Measurements from ENCODE around the gene AFF3. TPM values are rescaled to one million over a fixed set of nuclear protein-coding genes. Genes with fewer than 3 reads are reported as not detected.

AFF3 gene
- total and polyA plus RNA-seq, 2 of the 8 experiments (the other 6 are each of a cell fraction or from before 2014, with no cell fraction given): 0.27 to 3.0 TPM

GRCh38 chr2:99672766-99673350 lies 469.5 kb downstream of the AFF3 start:
- no peaks in the 10 kb centered on the region for H4K20me1 ChIP-seq (replicated peaks in 1 of 2; ENCODE audit: control insufficient read depth in 1 of 2, insufficient read depth in 2 of 2, low read length in 2 of 2)
- no peak overlapping the region for H2AFZ ChIP-seq (ENCODE audit: low read length)
- H3K23ac ChIP-seq (ENCODE audit: insufficient read length): no peak overlapping the region
- no peak overlapping the region for H2AK5ac ChIP-seq (ENCODE audit: low read depth, low read length)
- no peak for DNase-seq (ENCODE audit: low read depth in 1 of 2, low spot score in 2 of 2)
- H3K4me1 ChIP-seq (replicated peaks in 1 of 4; ENCODE audit: control insufficient read depth in 3 of 4, insufficient read depth in 4 of 4, low read length in 3 of 4): no peaks in the 10 kb centered on the region
- H3K23me2 ChIP-seq (ENCODE audit: low read depth, low read length): no peaks in the 10 kb centered on the region
- H3K27ac ChIP-seq (ENCODE audit: low read depth, low read length): no peak overlapping the region
- no peaks in the 10 kb centered on the region for H3K36me3 ChIP-seq (ENCODE audit: control insufficient read depth in 2 of 4, insufficient read depth in 4 of 4, low read length in 3 of 4)
- no peak overlapping the region for H4K5ac ChIP-seq (ENCODE audit: insufficient read length, low read depth, low read length)
- no peak overlapping the region for H4K8ac ChIP-seq (ENCODE audit: extremely low read depth, insufficient read depth, low read length)
- H3K27me3 ChIP-seq (replicated peaks in 1 of 4; ENCODE audit: control insufficient read depth in 3 of 4, extremely low read depth in 1 of 4, insufficient read depth in 3 of 4, low read length in 3 of 4): no peaks in the 10 kb centered on the region; a peak in 1 of 7 replicates
- no peak overlapping the region for H2BK12ac ChIP-seq (ENCODE audit: low read depth, low read length)
- no peak overlapping the region for H3K18ac ChIP-seq (ENCODE audit: extremely low read depth, low read length)
- H2BK20ac ChIP-seq (ENCODE audit: low read length): no peak overlapping the region
- H3K4me3 ChIP-seq (ENCODE audit: extremely low read depth in 1 of 4, insufficient read depth in 2 of 4, low read depth in 3 of 4, low read length in 4 of 4): no peak overlapping the region
- no peak overlapping the region for H3K4ac ChIP-seq (replicated peaks; ENCODE audit: insufficient read length, low read depth, low read length)
- no peak for FAIRE-seq
- no peak overlapping the region for H3K56ac ChIP-seq (replicated peaks; ENCODE audit: insufficient read length, low read depth, low read length)
- 80% methylated on average over 8 of the region's 8 CpGs; no CpG with 5 or more reads in 1 of the 2 experiments for WGBS, 2 experiments (ENCODE audit: extremely low coverage in 1 of 2, insufficient coverage in 1 of 2, insufficient read length in 1 of 2, insufficient replicate concordance in 2 of 2, low coverage in 1 of 2, low lambda C conversion rate in 2 of 2, missing lambda C conversion rate in 1 of 2)
- no peak overlapping the region for H2BK15ac ChIP-seq (ENCODE audit: low read length)
- H3K9me3 ChIP-seq (ENCODE audit: insufficient read depth in 2 of 2, low read depth in 1 of 2, low read length in 1 of 2): no peaks in the 10 kb centered on the region
- no peaks in the 10 kb centered on the region for H3K79me2 ChIP-seq (ENCODE audit: control insufficient read depth in 1 of 2, insufficient read depth in 2 of 2, low read length in 2 of 2)
- no peak overlapping the region for H4K91ac ChIP-seq (replicated peaks; ENCODE audit: insufficient read length, low read length)
- H2BK5ac ChIP-seq (ENCODE audit: low read depth, low read length): no peak overlapping the region
- H3K14ac ChIP-seq (ENCODE audit: insufficient read length): no peak overlapping the region
- ChIA-PET POLR2A (ENCODE audit: partially characterized antibody) (interaction anchor here (0.6 kb wide), 1 partner anchor 226 kb away, joined by 5 read pairs; no protein-coding TSS in a partner anchor), CTCF (ENCODE audit: partially characterized antibody) (interaction anchor here (1.0 to 1.5 kb wide), 3 partner anchors 11 to 573 kb away, joined by 3 to 4 read pairs (median 4); no protein-coding TSS in a partner anchor)
- no peaks in the 10 kb centered on the region for H3K79me1 ChIP-seq (ENCODE audit: low read depth, low read length)
- H2BK120ac ChIP-seq (replicated peaks; ENCODE audit: low read depth, low read length): no peak overlapping the region
- H3K9ac ChIP-seq (replicated peaks in 1 of 4; ENCODE audit: extremely low read depth in 1 of 4, low read depth in 3 of 4, low read length in 3 of 4): no peak overlapping the region
- no peak overlapping the region for H3K4me2 ChIP-seq (ENCODE audit: insufficient read depth in 1 of 2, low read depth in 2 of 2, low read length in 2 of 2)
- TF ChIP-seq BCL11A (IDR thresholded peaks at IDR 0.05; ENCODE audit: low read depth in 2 of 2, low read length in 2 of 2) (no peak), RNF2 (IDR thresholded peaks at IDR 0.05; ENCODE audit: borderline replicate concordance, low read depth, low read length, missing control alignments, poor library complexity, severe bottlenecking) (no peak), EZH2 (IDR thresholded peaks at IDR 0.05; ENCODE audit: low read depth, low read length, severe bottlenecking) (no peak), RAD21 (IDR thresholded peaks at IDR 0.05 in 1 of 2, conservative IDR thresholded peaks at IDR 0.05 in 1 of 2; ENCODE audit: low read depth in 2 of 2, low read length in 2 of 2) (no peak)
